Neural cell (in vitro differentiated cells): Measurements from ENCODE around the gene TM2D3. TPM values are rescaled to one million over a fixed set of nuclear protein-coding genes. Genes with fewer than 3 reads are reported as not detected.

ENCODE experiments used
- H2AFZ ChIP-seq: fragments of 200-600, 300-800 bp; sonication (generic), shearing (Covaris generic); 2 replicates; pipeline ENCODE4 v1.6.0; 2014; ENCODE audit warnings: low read depth, mild to moderate bottlenecking, antibody characterized with exemption, low read length, moderate library complexity
- H3F3A ChIP-seq: fragments of 200-600 bp; shearing (Covaris generic); 2 replicates; pipeline ENCODE4 v1.6.1; 2016; ENCODE audit warnings: mild to moderate bottlenecking, moderate library complexity, mixed read lengths, antibody characterized with exemption, low read length; ENCODE audit not compliant: insufficient read depth, poor library complexity, severe bottlenecking
- H3K27ac ChIP-seq: fragments of 200-600, 300-800 bp; sonication (generic), shearing (Covaris generic); 2 replicates; pipeline ENCODE4 v1.5.1; 2014; ENCODE audit warnings: mild to moderate bottlenecking, low read length, moderate library complexity
- H3K27me3 ChIP-seq: fragments of 300-800, 200-600 bp; sonication (generic), shearing (Covaris generic); 2 replicates; pipeline ENCODE4 v1.6.0; 2014; ENCODE audit warnings: mild to moderate bottlenecking, low read depth, low read length, moderate library complexity; ENCODE audit not compliant: insufficient read depth
- H3K36me3 ChIP-seq: fragments of 300-800, 200-600 bp; sonication (generic), shearing (Covaris generic); 2 replicates; pipeline ENCODE4 v1.5.1; 2014; ENCODE audit warnings: mild to moderate bottlenecking, antibody characterized with exemption, low read length, moderate library complexity; ENCODE audit not compliant: insufficient read depth
- H3K4me2 ChIP-seq: fragments of 300-800, 200-600 bp; sonication (generic), shearing (Covaris generic); 2 replicates; pipeline ENCODE4 v1.6.0; 2014; ENCODE audit warnings: mild to moderate bottlenecking, low read length
- H3K4me3 ChIP-seq: fragments of 300-800, 200-600 bp; sonication (generic), shearing (Covaris generic); 2 replicates; pipeline ENCODE4 v1.5.1; 2014; ENCODE audit warnings: mild to moderate bottlenecking, low read length, moderate library complexity
- H3K79me2 ChIP-seq: fragments of 200-600 bp; shearing (Covaris generic); replicated peaks from 2 replicates; pipeline ENCODE4 v1.6.0; 2014; ENCODE audit warnings: mild to moderate bottlenecking, low read length, moderate library complexity; ENCODE audit not compliant: insufficient read depth
- H3K9ac ChIP-seq: fragments of 300-800, 200-600 bp; sonication (generic), shearing (Covaris generic); 2 replicates; pipeline ENCODE4 v1.6.1; 2016; ENCODE audit warnings: mild to moderate bottlenecking, low read length, mixed read lengths
- H3K9me2 ChIP-seq: fragments of 200-600 bp; shearing (Covaris generic); 2 replicates; pipeline ENCODE4 v1.6.1; 2016; ENCODE audit warnings: mild to moderate bottlenecking, low read length, mixed read lengths; ENCODE audit not compliant: insufficient read depth
- H3K9me3 ChIP-seq: fragments of 200-600, 300-800 bp; sonication (generic), shearing (Covaris generic); 2 replicates; pipeline ENCODE4 v1.6.1; 2016; ENCODE audit warnings: mild to moderate bottlenecking, mixed run types, low read length, moderate library complexity, mixed read lengths
- H4K20me1 ChIP-seq: fragments of 200-600 bp; shearing (Covaris generic); 2 replicates; pipeline ENCODE4 v1.6.1; 2016; ENCODE audit warnings: mild to moderate bottlenecking, mixed run types; ENCODE audit not compliant: insufficient read depth
- CTCF ChIP-seq: fragments of 450-650 bp; IDR thresholded peaks from 2 replicates; pipeline ENCODE4 v1.5.1; 2014; ENCODE audit warnings: antibody characterized with exemption, mild to moderate bottlenecking, moderate library complexity; ENCODE audit not compliant: poor library complexity, severe bottlenecking
- EP300 ChIP-seq: fragments of 450-650 bp; conservative IDR thresholded peaks from 2 replicates; pipeline ENCODE4 v1.6.1; 2014; ENCODE audit warnings: antibody characterized with exemption, mild to moderate bottlenecking, moderate library complexity; ENCODE audit not compliant: poor library complexity, severe bottlenecking
- EZH2 ChIP-seq: fragments of 200-600, 300-800 bp; shearing (Covaris generic), sonication (generic); IDR thresholded peaks from 2 replicates; pipeline ENCODE4 v1.6.1; 2014; ENCODE audit warnings: antibody characterized with exemption, low read length, borderline replicate concordance, mild to moderate bottlenecking; ENCODE audit not compliant: insufficient read depth, poor library complexity, severe bottlenecking
- MXI1 ChIP-seq: fragments of 450-650 bp; conservative IDR thresholded peaks from 2 replicates; pipeline ENCODE4 v1.6.1; 2014; ENCODE audit warnings: antibody characterized with exemption, mild to moderate bottlenecking; ENCODE audit not compliant: poor library complexity, severe bottlenecking
- POLR2AphosphoS5 ChIP-seq: IDR thresholded peaks from 2 replicates; pipeline ENCODE4 v1.6.1; 2012
- RAD21 ChIP-seq: fragments of 450-650 bp; conservative IDR thresholded peaks from 2 replicates; pipeline ENCODE4 v1.6.1; 2014; ENCODE audit warnings: antibody characterized with exemption, mild to moderate bottlenecking, moderate library complexity
- REST ChIP-seq: IDR thresholded peaks from 2 replicates; pipeline ENCODE4 v1.6.1; 2012; ENCODE audit warnings: borderline replicate concordance
- SMC3 ChIP-seq: fragments of 450-650 bp; conservative IDR thresholded peaks from 2 replicates; pipeline ENCODE4 v1.6.1; 2014; ENCODE audit warnings: antibody characterized with exemption, mild to moderate bottlenecking, moderate library complexity; ENCODE audit not compliant: poor library complexity
- TAF1 ChIP-seq: IDR thresholded peaks from 2 replicates; pipeline ENCODE4 v1.6.1; 2012; ENCODE audit warnings: low read depth
- polyA plus RNA-seq: library from polyadenylated mRNA; depleted of rRNA; stranded (reverse); fragments of >200 nt; gene quantifications from 2 replicates; pipeline ENCODE4 v1.2.3, GENCODE V29; 2014

TM2D3 gene
- polyA plus RNA-seq, 1 donor from 2014 or later: 343 TPM

GRCh38 chr15:101625184-101625583, 27.0 kb downstream of the TM2D3 start:
- peaks cover 9% of the 10 kb centered on the region for H3K9me3 ChIP-seq
- H3K9ac ChIP-seq: no peak overlapping the region
- H3K4me2 ChIP-seq: no peak overlapping the region
- H3K79me2 ChIP-seq: no peaks in the 10 kb centered on the region
- H3K4me3 ChIP-seq: no peak overlapping the region
- H3K27ac ChIP-seq: no peak overlapping the region
- H3F3A ChIP-seq: no peaks in the 10 kb centered on the region
- H4K20me1 ChIP-seq: no peaks in the 10 kb centered on the region
- H2AFZ ChIP-seq: no peak overlapping the region
- no peaks in the 10 kb centered on the region for H3K36me3 ChIP-seq
- H3K9me2 ChIP-seq: no peaks in the 10 kb centered on the region
- no peaks in the 10 kb centered on the region for H3K27me3 ChIP-seq
- TF ChIP-seq REST (no peak), CTCF (no peak), EP300 (no peak), TAF1 (no peak), POLR2AphosphoS5 (no peak), EZH2 (no peak), MXI1 (no peak), SMC3 (no peak), RAD21 (no peak)

GRCh38 chr15:101623367-101624304, 28.5 kb downstream of the TM2D3 start:
- no peak overlapping the region for H3K9ac ChIP-seq
- no peaks in the 10 kb centered on the region for H3K27me3 ChIP-seq
- no peak overlapping the region for H2AFZ ChIP-seq
- no peak overlapping the region for H3K4me3 ChIP-seq
- H3K9me3 ChIP-seq: peaks cover 9% of the 10 kb centered on the region
- H3K4me2 ChIP-seq: no peak overlapping the region
- no peaks in the 10 kb centered on the region for H3K9me2 ChIP-seq
- no peak overlapping the region for H3K27ac ChIP-seq
- no peaks in the 10 kb centered on the region for H3K79me2 ChIP-seq
- TF ChIP-seq POLR2AphosphoS5 (no peak), CTCF (no peak), TAF1 (no peak), EZH2 (no peak)
- no peaks in the 10 kb centered on the region for H3F3A ChIP-seq
- no peaks in the 10 kb centered on the region for H3K36me3 ChIP-seq
- no peaks in the 10 kb centered on the region for H4K20me1 ChIP-seq
